NCI-H748 treated with DMSO at 0.1 percent for 48 hours (cell line): ENCODE data around the gene HDHD5.
A peak's percentile ranks its signal among the peaks of the same experiment; 100 is the strongest.

Source experiments
- DNase-seq: peaks from one replicate; lab custom pipeline; 2025; lab: John Stamatoyannopoulos, UW

The HDHD5 gene

DNA sequence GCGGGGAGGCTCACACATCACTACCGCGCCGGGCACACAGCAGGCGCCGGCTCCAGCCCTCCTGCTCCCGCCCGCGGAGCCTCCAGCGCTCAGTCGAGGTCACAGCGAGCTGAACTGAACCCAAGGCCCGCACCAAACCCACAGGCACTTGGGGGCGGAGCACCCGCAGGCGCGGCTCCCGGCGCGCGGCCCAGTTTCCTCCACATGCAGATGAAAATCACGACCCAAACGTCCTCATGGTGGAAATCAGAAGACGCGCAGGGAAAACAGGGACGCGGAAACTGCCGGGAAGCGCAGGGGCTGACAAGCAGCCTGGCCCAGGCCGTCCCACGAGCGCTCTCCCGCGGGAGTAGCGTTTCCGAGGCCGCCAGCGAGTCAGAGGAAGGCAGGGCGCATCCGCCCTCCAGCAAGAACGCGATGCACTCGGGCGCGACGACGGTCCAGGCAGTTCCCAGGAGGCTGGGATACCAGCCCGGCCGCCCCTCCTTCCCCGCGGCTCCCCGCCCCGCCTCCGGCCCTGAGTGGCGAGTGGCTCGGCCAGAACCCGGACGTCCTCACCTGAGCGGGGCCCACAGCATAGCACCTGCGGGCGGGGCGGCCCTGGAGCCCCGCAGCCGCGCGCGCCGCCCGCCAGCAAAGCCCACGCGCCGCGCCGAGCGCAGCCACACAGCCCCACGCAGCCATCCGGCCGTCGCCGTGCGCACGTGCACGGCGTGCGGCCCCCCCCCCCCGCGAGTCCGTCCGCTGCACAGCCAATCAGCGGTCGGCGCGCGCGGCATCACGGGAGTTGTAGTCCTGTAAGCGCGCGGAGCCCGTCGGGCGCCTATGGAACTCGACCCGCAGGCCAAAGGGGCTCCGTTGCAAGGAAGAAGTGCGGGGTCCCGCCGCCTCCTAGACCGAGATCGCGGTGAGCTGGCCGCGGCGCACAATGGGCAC is at the start of gene HDHD5:
Gene HDHD5 (minus strand): TSS at position 710 of the 936 bp plus-strand sequence. CDS start 26 bp downstream, at position 684.
- DNase-seq, result peak; percentile 63

DNA sequence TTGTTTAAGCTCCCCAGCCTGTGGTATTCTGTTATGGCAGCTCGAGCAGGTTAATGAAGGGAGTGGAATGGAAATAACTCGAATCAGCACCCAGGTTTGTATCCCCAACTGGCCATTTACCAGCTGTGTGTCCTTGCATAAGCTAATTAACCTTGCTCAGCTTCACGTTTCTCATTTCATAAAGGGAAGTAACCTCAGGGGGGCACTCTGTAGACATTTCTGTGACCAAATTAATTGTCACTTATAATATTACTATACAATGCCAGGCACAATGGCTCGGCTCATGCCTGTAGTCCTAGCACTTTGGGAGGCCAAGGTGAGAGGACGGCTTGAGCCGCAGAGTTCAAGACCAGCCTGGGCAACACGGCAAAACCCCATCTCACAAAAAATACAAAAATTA is 46.4 kb upstream of the HDHD5 start:
- no peak for DNase-seq

DNA sequence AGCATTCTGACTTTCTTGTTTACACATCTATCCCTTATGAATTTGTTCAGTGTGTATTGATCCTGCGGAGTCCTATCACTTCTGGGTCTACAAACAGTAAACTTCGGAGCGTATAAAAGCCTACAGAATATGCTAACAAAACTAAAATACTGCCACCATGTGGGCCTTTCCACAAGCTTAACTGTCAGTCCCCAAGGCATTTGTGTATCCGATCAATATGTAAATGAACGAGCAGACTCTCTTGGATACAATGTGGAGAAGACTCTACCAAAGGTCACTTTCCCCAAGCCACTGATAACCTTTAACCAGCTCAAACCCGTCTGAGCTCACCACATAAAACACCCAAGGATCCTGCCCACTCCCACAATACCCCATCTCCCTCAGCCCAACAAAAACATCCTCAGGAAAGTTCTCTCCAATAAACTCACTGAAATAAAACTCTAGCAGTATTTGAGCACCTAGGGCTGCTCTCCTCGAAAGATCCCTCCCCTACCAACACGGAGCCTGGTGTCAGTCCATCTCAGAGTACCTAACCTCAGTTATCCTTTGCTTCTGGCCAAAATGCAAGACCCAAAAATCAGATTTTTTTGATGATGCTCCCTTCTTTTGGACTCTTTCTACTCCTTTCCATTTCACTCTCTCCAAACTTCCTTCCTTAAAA is 42.3 kb upstream of the HDHD5 start:
- no peak for DNase-seq

DNA sequence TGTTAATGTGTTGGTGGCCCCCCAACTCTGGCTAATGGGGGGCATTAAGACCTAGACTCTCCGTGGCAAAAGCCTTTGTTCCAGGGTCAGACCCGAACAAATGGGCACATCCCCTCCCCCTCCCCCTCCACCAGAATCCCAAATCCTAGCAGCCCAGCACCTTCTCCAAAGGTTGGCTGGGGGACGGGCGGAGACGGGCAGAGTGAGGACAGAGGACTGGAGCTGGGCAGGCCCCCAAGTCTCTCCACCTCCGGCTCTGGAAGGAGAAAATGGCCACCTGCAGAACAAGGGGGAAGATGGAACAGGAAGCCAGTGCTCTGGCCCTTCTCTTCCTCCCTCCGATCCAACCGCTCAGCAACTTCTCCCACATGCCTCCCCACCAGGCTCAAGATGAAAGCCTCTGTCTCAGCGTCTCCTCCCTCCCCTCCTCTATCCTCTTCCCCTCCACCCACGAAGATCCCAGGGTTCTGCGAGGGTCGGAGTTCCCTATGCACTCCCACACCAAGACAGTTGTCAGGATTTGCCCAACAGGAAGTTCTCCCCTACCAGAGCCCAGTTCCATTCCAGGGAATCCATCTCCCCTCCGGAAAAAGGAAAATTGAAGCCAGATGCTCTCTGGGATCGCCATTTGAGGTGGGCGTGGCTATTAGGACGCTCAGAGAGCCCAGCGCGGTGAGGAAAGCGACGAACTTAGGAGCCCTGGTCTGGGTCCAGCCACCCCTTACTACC is 40.1 kb upstream of the HDHD5 start:
- DNase-seq, result no peak

DNA sequence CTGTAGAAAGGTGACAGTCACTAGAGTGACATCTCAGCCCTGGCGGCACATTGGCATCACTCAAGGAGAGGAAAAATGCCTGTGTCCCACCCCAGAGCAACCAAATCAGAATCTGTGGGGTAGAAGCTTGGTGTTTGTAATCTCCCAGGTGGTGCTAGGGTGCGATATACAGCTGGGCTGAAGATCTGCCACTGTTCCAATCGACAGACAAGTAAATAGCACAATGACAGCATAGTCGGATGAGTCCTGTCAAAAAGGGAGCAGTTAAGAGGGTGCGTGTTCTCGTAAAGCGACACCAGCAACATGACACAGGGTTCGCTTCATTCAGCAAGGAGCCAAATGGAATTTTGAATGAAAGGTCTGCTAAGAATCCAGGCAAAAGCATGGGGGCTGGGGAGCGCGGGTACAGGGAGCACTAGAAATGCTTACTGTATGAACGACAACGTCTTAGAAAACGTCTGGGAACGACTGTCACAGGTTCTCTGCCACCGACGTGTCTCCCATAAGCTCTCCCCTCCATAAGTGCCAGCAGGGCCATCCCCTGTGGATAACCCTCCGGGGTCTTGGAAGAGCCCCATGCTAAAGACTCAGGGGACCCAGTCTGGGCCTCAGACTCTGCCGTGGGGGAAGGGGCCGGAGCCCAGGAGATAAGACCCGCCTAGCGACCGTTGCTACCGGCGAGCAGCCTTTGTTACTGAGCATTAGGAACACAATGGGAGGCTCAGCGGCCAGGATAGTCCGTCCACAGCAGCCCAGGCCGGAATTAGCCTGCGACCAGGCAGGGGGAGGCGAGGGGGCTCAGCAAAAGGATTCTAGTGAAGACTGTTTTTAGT is 39.3 kb upstream of the HDHD5 start:
- DNase-seq, result peak; percentile 9

DNA sequence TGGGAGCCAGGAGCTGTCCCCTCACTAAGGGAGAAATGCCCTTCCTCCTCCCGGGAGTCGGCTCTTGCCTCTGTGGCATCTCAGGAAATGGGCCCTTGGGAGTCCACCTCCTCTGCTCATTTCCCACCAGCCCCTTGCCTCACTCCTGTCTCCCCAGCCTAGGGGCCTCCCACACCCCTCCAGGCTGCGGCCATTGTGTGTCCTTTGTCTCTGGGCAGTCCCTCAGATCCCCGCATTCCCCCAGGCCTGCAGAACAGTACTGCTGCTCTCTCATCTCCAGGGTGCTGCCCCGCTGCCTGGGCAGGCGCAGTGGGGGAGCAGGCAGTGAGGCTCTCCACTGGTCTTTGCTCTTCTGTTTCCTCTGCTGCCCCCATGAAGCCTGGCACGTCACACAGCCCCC is 35.1 kb upstream of the HDHD5 start:
- no peak for DNase-seq

DNA sequence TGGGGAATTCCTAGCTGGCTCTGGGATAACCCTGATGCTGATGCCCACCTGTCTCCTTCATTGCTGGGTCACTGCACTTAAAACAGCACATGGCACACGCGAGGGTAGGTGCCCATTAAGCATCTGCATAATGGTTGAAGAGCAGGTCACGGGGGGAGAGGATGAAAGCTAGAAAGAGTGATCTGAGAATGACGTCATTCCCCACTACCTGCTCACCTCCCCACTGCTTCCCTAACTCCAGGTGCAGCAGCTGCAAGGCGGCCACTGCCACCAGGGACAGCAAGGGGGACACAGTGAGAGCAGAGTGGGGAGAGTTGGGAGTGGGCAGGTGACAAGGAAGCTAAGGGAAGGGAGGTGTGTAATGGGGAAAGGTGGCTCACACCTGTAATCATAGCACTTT is 33.1 kb upstream of the HDHD5 start:
- no peak for DNase-seq

DNA sequence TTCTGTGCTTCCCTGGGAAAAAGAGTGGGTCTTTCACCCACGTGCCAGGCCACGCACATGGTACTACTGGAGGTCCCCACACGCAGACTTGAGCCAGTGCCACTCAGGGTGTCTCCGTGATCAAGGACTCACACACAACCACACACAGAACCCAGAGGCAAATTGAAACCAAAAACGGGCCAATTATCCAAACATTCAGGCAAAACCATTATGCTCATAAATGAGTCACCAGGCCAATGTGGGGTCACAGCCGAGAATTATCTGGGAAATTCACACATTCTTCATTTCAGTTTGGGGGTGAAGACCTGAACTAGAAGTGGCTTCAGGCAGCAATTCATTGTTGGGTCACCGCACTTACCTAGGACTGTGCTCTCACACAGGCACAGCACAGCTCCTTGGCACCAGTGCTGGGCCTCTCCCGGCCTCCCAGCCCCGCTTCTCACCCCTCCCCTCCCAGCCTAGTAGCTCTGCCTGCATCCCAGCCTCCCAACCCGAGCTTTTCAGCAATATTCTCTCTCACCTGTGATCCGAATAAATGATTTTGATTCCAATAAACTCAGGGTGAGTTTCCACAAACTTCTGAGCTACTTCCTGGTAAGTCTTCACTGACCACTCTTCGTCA is 32.2 kb upstream of the HDHD5 start:
- DNase-seq, result no peak

DNA sequence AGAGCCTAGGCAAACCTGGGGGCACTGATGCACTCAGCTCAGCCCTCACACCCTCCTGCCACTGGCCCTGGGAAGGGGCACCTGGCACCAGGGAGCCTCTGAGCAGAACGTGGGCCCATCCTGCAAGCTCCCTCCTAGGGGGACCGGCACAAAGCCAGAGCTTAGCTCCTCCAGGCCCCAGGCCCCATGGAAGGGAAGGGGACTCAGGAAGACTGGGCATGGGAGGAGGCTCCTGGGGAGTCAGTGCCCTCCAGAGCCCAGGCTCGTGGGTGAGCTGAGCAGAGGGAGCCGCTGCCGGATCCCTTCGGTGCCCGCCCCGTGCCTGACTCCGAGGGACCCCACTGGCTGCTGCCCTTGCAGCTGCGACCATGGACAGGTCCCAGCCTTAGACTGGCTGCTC is 31.6 kb upstream of the HDHD5 start:
- DNase-seq, result no peak

DNA sequence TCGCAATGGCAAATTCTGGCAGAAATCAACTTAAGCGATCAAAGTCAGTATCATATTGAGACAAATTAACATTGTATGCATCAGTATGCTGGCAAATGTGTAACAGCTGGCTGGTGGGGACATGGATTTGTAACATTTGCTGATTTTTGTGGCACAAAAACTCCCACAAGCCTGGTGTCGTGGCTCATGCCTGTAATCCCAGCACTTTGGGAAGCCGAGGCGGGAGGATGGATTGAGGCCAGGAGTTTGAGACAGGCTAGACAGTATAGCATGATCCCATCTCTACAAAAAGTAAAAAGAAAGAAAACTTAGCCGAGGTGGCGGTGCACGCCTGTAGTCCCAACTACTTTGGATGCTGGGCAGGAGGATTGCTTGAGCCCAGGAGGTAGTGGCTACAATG is 17.6 kb upstream of the HDHD5 start:
- DNase-seq, result no peak

DNA sequence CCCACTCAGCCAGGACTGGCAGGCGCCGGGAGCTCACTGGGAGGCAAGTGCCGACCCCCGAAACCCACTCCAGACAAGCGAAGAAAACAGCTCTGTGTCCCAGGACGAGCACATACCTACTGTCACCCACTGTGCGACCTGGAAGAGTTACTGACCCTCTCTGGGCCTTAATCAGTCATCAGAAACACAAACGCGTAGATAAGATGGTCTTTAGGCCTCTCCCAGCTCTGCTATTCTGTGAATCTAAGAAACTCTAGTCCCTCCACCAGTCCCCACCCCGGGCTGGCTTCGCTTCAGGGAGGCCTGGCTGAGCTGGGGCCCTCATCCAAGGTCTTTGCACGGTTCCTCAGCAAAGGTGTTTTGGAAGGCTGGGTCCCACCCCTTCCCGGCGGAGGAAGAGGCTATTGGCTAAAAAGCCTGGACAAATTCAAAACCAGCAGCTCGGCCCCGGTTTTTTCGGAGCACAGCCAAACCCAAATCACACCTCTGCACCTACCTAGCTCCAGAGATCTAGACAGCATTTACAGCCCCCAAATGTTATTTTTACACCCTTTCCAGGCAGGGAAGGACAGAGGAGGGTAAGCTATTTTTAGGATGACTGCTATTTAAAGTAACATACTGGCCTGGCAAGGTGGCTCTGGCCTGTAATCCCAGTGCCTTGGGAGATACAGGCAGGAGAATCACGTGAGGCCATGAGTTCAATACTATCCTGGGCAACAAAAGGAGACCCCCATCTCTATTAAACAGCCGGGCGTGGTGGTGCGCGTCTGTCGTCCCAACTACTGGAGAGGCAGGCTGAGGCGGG is 13.2 kb upstream of the HDHD5 start:
- DNase-seq, result no peak

DNA sequence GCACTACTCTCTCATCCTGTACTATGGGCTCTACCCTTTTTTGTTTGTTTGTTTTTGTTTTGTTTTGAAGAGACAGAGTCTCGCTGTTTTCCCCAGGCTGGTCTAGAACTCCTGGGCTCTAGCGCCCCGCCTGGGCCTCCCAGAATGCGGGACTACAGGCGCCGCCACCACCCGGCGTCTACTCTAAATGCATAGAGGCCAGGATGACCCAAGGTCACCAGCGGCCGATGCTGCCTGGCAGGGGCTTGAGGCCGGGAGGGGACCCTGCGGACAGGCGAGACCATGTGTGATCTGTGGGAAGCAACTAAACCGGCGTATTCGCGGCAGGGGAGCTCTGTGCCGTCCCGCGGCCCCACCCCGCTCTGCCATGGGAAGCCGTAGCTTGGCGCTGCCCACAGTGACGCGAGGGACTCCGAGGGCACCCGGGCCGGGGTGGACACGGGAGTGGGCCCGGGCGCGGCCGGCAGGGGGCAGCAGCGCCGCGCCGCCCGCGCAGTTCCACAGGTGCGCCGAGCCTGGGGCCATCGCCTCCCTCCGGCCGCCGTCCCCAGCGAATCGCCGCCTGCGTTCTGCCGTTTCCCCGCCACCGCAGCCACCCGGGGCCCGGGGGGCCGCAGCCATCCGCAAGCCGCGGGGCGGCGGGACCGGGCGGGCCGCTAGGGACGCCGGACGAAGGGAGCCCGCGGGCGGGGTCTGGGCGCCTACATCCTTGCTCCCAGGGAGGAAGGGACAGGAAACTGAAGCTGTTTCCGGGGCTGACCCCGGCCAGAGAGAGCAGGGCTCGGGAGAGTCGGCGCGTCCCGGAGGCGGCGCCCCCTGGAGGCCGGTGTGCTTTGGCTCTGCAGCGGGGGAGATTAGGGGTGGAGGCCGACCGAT is 12.3 kb upstream of the HDHD5 start:
- DNase-seq, result peak; percentile 62

DNA sequence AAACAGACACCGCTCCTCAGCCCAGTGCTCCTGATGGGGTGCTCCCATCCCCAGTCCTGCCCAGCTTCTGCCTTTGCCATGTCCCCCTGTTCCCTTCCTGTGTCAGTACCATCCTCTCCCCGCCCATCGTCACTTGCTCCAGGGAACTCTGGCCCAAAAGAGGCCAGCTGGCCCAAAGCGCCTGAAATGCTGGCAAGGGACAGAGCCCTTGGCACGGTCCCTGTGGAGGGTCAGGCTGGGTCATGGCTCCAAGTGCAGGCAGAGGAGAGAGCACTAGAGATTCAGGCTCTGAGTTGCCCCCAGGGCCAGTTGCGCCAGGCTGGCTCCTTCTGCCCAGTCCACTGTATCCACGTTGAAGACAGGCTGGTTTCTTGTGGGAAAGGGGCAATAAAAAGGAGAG is 8.4 kb upstream of the HDHD5 start:
- DNase-seq, result no peak

DNA sequence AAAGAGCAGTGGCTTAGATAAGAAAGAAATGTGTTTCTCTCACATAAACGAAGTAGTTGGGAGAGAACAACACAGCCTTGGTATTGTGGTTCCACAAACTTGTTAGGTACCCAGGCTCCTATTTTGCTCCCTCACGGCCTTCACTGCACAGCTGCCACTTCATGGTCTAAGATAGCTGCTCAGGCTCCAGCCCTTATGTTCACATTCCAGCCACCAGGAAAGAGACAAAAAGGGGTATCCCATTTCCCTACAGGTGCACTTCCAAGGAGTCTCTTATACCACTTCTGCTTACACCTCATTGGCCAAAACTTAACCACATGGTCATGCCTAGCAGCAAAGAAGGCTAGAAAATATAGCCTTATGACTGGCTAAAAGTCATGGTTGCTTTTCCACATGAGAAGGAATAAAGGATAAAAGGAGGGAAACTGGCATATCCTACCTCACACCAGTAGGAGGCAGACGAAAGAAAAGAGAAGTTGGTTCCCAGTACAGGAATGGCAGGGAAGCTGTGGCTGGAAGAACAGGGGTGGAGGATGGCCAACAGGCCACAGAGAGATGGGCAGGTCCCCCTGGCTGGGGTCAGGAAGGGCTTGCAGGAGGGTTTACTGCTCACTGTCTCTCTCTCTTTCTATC is 5.4 kb upstream of the HDHD5 start:
- DNase-seq, result no peak

DNA sequence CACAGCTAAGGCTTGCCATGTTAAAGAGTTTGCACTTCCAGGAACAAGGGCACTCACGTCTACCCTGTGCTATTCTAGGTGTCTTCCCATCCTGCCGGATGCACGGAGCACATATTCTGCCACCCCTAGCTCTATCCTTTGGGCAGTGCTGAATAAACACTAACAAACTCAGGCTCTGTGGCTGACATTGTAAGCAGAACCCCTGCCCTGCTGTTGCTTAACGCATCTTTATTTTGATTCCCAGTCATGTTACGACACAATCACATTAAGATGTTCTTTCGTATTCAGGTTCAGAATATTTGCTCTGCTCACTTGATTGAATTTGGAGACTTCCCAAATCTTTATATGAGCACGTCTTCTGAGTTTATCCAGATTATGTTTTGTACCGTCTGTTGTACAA is 3.7 kb upstream of the HDHD5 start:
- DNase-seq, result no peak

DNA sequence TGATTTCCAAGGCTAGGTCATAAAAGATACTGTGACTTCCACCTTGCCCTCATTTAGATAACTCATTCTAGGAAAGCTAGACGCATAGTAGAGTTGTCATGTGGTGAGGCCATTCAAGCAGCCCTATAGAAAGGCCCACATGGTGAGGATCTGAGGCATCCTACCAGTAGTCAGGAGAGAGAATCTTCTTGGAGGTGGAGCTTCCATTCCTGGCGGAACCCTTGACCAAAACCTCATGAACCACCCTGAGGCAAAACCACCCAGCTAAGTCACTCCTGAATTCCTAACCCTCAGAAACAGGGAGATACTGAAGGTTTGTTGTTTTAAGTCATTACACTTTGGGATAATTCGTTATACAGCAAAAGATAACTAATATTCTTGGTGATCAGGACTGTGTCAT is 2.9 kb upstream of the HDHD5 start:
- no peak for DNase-seq

DNA sequence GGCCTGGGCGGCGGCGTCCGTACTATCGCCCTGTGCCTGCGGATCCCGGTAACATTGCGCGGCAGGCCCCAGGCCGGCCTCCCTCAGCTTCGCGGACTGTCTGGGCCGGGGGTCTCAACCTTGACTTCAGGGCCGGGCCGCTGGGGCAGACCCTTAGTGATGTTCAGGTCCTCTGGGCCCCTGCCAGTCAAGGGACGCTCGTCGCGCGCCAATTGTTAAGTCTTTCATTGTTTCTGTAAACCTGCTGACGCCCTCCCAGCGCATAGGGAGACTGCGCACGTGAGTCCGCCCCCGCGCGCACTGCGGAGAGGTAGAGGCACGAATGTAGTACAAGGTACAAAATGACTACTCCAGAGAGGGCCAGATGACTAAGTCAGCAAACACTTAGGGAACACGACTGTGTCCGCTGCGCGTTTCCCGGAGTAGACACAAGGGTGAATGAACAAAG is 451 bp upstream of the HDHD5 start:
- DNase-seq, result no peak

DNA sequence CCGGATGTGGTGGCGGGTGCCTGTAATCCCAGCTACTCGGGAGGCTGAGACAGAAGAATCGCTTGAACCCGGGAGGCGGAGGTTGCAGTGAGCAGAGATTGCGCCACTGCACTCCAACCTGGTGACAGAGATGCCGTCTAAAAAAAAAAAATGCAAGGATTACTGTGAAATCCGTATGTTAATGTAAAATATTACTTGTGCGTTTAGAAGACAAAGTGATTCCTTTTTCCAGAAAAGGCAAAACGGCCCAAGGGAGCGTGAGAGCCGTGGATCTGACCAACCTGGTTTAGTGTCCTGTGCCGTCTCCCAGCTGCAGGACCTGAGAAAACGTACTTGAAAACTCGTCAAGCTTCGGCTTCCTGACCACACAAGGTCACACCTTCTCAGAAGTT is 905 bp downstream of the HDHD5 start:
- no peak for DNase-seq

DNA sequence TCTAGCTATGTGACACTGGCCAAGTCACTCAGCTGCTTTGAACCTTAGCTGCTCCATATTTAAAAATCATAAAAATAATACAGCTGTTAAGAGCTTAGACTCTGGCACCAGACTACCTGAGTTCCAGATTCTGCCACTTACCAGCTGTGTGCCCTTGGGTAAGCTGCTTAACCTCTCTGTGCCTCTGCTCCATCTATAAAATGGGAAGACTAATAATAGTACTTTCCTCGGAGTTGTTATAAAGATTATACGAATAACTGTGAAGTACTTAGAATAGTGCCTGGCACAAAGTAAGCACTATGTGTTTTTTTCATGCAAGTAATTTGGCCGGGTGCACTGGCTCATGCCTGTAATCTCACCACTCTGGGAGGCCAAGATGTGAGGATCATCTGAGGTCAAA is 1.4 kb downstream of the HDHD5 start:
- no peak for DNase-seq
